GM18519 (cell line): Measurements from ENCODE around the gene ZNF180.
"Not testable (repeated sequence)": the region's sequence is repeated elsewhere in the genome, so short reads cannot be mapped to it uniquely, and the experiment has no call there.

Source experiments
- ATAC-seq: cut with Tn5 transposase; IDR thresholded peaks from one replicate; pipeline ENCODE4 v1.9.1; 2021; ENCODE audit warnings: mild to moderate bottlenecking, moderate library complexity; ENCODE audit not compliant: unreplicated experiment, low FRiP score

The ZNF180 gene

GRCh38 chr19:44499559-44499958 is 763 bp downstream of the ZNF180 start:
- ATAC-seq: no peak

GRCh38 chr19:44498988-44499387 is 1.3 kb downstream of the ZNF180 start:
- ATAC-seq: no peak

GRCh38 chr19:44496711-44497110 is 3.6 kb downstream of the ZNF180 start:
- no peak for ATAC-seq

GRCh38 chr19:44476559-44477408 is 23.5 kb downstream of the ZNF180 start:
- ATAC-seq: no peak

GRCh38 chr19:44468730-44469129 is 31.6 kb downstream of the ZNF180 start:
- not testable (repeated sequence) for ATAC-seq

GRCh38 chr19:44462600-44463286 is 37.6 kb downstream of the ZNF180 start:
- not testable (repeated sequence) for ATAC-seq

GRCh38 chr19:44456016-44456415 is 44.3 kb downstream of the ZNF180 start:
- ATAC-seq: not testable (repeated sequence)

- ATAC-seq: no peak
These were observed 45.2 kb downstream of the ZNF180 start for GRCh38 chr19:44455100-44455499.

GRCh38 chr19:44452367-44452766 is 48.0 kb downstream of the ZNF180 start:
- ATAC-seq: no peak

- ATAC-seq: no peak
These were observed 48.6 kb downstream of the ZNF180 start for GRCh38 chr19:44451687-44452086.

- ATAC-seq: no peak
These were observed 52.2 kb downstream of the ZNF180 start, which contains the start of gene ZNF229 for GRCh38 chr19:44447916-44448674. TSS of gene ZNF229 (minus strand) at chr19:44448472. CDS start at chr19:44442847, 5,625 bp downstream.

- ATAC-seq: no peak
These were observed 61.9 kb downstream of the ZNF180 start for GRCh38 chr19:44438441-44438840.

- no peak for ATAC-seq
These were observed 64.9 kb downstream of the ZNF180 start for GRCh38 chr19:44435441-44435840.

GRCh38 chr19:44430956-44431355 is 69.4 kb downstream of the ZNF180 start:
- no peak for ATAC-seq
